ELF-1 (cell line): ENCODE data around the gene HACD2.

ENCODE experiments used
- DNase-seq: peaks from one replicate; pipeline ENCODE4 v3.0.0-alpha.2; 2016; ENCODE audit warnings: low read depth, low spot score

Gene HACD2

DNA sequence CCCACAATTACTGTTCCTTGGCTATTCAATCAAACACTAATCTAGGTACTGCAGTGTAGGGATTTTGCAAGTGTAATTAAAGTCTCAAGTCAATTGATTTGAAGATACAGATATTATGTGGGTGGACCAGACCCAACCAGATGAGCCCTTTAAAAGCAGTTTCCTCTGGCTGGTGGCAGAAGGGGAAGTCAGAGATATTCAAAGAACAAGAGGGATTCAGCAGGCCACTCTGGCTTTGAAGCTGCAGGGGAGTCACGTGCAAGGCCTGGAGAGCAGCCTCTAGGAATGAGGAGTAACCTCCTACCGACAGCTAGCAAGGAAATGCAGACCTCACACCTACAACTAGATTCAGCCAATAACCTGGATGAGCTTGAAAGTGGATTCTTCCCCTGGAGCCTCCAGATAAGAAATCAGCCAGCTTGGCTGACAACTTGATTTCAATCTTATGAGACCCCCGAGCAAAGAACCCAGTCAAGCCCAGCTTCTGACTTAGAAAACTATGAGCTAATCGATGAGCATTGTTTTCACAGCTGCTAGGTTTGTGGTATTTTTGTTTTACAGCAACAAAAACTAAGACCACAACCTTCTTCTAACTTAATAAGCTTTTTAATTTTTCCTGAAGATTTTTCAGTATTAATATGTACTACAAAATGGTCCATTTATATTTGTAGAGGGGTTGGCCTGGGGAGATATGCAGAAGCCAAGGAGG lies 13.4 kb downstream of the HACD2 start:
- peak; percentile 77 for DNase-seq

DNA sequence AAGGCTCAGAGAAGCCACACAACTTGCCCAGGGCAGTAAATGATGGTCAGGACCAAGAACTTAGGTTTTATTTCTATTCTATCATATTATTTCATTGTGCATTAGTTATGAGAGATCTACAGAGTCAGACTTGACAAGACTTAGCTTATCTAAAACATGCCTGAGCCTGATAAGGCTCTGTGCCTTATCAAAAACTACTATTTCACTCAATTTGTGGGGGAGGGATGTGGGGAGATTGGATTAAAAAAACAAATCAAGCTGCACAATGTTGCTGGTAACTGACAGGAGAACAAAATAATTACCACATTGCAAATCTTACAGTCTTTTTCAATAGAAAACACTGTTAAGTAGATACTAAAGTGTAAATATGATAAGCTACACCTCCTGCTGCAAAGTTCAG lies 16.0 kb downstream of the HACD2 start:
- no peak for DNase-seq

DNA sequence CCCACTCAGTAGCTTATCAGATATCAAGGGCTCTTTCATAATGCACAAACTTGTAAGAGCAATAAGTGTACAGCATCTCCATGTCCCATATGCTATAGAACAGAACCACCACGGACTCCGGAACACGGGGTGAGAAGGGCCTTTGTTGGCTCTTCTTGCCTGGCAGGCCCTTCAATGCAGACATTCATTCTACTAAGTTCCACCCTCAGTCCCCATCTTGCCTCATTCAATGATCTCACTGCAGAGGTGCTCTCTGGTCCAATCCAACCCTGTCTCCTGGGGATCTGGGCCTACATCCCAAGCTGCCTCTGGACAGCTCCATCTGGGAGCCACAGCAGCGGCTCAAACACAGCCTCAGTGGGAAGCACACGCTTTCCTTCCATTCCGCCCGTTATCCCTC lies 16.8 kb downstream of the HACD2 start:
- DNase-seq = no peak

DNA sequence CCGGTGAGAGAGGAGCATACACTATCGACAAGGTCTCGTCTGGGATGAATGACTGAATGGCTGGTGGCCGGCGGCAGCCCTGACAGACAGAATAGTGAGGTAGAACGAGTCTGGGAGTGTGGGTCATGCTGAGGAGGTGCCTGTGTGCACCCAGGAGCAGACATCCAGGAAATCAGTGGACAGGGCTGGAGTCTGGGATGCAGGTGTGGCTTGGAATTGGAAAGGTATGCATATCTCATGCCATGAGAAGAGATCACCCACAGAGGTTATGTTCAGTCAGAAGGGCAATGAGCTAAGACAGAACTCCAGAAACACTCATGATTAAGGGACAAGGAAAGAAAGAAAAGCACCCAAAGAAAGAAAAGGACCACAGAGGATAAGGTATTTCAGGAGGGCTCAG lies 20.8 kb downstream of the HACD2 start:
- no peak for DNase-seq

DNA sequence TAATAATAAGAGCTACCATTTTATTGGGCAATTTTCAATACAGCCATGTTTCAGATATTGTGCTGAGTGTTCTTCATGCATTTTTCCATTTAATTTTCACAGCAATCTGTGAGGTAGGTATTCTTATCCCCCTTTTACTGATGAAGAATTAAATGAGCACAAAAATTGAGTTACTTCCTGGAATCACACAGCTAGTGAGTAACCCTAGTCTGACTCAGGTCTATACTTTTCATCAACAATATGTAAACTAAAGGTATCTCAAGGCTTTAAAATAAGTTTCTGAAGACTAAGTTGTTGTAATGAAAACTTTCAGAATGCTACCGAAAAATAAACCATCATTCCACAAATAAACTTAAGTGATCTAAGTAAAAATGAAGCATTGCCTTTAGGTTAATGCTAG lies 22.3 kb downstream of the HACD2 start:
- DNase-seq = no peak

DNA sequence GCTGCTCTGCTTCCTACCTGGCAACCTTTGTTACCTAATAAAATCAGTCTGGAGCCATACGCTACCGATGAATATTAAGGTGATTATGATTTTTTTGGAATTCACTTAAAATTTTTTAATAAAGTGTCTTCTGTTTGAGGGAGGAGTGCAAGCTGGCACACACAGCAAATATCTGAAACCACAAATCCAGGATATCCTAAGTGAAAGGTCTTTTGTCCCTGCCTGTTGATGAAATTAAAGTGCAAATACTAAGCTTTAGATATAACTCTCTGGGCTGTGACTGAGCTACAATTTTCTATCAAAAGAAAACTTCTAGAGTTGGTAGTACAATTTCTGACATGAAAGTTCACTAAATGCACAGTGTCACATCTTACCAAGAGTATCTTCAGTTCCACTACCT lies 23.7 kb downstream of the HACD2 start:
- no peak for DNase-seq

DNA sequence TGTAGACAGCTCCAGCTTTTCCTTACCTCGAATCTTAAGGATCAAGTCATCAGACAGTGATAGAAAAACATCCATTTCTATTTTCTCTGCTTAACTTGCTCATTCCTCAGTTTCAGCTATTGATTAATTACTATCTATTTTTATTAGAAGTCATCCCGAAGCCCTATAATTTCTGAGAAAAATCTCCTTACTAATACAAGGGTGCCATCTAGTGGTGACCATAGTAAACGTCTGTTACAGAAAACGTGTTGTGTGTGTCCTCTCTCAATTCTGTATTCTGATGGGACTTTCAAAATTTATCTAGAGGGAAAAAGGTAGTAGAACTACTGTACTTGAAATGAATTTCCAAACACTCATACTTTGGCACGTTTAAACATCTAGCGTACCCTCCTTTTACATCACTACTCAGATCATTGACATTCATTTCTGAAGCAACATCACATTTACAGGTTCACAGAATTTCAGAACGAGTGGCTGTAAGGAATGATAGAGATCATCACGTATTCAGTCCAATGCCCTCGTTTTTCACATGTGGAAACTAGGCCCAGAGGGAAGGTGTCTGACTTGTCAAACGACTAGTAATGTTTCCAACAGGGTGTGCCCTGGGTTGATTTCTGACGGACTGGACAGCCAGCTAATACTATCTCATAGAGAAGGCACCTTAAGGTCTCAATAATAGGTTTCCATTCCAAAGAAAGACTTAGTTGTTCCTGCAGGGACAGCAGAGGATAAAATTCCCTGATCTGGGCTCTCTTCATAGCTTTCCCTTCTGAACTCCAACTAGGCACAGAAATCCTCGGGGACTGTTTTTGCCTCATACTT lies 25.6 kb downstream of the HACD2 start:
- no peak for DNase-seq

DNA sequence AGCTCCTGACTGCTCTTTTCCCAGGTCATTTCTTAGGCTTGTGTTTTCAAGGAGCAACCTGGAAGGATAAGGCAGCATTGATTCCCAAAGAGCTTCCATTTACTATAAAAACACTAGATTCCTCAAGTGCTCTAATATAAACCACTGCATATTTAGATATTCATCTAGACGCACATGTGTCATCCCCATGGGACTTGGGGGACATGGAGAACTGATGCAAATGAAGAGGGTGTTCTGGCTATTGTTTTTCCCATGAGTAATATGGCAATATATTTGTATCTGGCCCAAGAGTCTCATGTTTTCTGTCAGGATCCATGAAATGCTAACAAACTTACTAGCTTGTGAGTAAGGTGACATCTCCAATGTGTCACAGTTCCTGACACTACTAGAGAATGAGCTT lies 31.3 kb downstream of the HACD2 start:
- DNase-seq = no peak

DNA sequence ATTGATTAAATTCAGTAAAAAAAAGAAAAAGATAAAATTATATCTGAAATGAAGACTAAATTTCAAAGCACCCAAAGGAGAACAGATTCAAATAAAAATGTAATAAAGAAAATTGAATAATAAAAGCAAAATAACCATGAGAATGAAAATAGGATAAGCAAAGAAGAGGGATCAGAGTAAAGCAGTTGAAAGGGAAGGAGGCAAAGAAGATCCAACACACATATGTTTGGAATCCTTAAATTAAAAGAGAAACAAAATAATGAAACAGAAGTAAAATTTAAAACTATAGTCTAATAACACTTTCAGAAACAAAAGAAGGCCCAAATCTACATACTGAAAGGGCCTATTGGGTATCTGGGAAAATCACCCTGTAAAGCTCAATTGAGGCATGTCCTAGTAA lies 32.1 kb downstream of the HACD2 start:
- DNase-seq = no peak

DNA sequence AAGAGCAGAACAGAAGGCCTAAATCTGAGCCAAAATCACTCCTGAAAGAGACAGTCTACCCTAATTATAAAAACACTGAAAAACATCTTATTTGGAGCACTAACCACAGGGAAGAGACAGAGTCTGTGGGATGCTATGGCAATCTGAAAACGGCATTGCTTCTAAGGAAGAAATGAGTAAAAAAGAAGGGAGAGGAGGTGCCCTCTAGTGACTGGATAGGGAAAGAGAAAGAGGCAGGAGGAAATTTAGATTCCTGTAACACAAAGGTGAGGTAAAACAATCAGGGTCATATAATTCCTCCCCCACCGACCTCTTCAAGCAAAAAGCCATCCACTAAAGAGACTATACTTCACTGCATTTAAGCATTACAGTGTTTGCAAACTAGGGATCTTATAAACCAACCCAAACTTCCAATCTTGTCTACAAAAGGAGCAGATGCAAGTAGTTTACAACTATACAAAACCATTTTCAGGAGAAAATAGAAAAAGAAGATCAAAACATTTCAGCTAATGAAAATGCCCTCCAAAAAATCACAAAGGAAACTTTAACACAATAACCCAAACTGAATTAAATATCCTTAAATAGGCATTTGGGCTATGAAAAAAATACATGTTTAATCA lies 32.6 kb downstream of the HACD2 start:
- no peak for DNase-seq

DNA sequence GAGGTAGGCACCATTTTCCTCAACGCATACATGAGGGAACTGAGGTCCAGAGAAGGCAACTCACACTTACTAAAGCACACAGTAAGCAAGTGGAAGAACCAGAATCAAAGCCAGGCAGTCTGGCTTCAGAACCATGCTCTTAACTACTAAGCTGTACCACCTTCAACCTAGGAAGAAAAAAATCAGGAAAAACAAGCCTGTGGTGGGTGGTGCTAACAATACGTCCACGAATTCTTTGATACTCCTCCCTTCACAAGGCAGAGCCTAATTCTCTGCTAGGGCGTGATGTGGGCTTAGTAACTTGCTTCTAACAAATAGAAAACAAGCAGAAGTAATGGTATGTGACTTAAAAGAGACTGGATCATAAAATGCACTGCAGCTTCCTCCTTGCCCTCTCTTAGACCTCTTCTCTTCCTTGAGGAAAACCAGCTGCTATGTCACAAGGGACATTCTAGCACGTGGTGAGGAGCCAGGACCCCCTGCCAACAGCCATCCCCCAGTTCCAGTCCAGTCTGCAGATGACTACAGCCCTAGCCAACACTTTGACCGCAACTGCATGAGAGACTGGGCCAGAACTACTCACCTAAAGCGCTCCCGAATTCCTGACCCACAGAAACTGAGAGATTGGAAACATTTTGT lies 36.9 kb downstream of the HACD2 start:
- no peak for DNase-seq

DNA sequence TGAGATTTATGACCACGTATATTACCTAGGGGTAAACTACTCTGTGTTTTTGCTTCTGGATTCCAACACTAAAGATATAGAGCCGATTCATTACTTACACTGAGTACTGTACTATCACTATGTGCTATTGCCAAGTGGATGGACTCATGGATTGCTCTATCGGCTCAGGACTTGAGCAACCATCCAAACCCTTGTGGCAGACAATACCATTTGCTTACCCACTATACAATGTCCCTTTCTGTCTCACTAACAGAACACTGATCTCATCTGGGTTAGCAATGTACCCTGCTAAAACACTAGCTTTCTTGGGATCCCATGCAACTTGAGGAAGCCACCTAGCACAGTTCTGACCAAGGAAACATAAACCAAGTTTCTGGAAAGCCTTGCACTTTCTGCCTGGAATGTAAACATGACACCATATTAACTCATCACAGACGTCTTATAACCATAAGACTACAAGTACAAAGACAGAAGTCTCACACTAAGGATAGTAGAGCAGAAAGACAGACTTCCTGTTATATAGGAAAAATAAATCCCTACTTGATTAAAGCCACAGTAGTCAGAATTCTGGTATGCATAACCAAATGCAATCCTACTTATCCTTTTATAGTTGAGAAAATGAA lies 38.6 kb downstream of the HACD2 start:
- DNase-seq = no peak

DNA sequence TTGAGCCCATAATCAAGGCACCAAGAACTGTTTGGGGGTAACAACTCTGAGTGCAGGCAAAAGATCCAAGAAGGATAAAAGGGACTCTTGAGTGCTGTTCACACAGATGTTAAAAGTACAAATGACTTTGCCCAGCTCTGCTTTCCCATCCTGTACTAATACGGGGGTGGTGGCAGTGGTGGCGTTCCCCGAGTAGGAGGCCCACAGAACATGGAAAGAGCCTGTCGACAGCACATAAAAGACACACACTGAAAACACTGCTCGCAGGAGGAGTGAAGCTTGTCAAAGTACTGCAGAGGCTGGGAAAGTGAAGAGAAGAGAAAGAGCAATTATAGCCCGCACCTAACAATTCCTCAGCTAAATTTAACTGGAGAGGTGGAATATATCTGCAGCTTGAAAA lies 40.9 kb downstream of the HACD2 start:
- no peak for DNase-seq

DNA sequence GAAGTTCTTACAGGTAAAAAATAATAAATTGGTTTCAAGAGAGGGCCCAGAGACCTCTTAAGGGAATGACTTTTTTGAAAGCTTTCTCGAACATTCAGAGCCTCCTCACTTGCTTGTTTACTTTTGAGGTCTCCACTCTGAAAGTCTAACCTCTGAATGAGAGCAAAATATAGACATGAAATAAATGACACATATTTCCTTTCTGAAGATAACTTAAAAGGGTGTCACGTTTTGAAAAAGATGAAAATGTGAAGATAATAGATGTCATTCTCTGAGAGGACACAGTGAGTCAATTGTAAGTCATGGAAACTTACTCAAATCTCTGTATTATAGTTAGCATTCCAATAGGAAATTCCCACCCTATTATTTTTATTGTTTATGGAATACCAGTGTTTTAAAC lies 44.6 kb downstream of the HACD2 start:
- DNase-seq = no peak

DNA sequence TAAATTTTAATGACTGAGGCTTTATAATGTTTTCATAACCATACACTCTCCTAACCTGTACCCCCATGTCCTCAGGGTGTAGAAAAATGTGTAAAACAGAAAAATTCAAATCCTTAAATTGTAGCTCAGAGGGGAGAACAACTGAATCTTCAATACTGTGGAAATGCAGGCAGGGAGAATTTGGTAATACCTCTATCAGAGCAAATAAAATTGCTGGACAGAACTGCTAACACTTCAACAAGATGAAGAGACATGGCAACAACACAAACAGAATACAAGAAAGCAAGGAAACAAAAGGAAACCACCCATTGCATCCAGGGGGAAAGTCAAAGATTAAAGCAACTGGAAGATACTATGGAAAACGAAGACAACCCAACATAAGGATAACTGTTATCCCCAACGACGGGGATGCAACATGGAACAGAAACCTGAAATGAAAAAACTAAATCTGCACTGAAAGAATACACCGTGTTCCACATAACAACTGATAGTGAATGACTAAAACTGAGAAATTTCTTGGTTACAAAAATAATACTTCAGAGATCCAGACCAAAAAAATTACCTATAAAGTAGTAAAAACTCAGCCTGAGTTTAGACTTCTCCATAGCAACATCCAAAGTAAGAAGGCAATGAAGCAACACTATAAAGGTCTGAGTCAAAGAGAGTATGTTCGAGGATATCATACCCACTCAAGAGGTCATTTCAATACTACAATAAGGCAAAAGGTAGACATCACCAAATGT lies 48.5 kb downstream of the HACD2 start:
- DNase-seq = no peak

DNA sequence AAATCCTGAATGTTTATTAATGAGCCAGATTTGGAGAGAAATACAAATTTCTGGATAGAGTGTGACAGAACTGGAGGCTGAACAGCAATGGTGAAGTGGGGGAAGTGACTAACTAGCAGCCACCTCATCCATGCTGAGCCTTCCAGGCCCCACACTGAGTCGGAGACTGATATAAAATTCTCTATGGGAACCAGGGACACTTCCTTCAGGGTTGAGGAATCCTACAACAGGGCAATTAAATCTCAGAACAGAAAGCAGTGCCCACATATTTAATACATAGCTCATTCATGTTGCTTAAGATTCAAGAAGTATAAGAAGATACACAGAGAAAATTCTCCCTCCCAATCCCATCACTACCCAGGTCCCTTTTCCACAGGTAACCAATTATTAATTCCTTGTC lies 49.3 kb downstream of the HACD2 start:
- DNase-seq = no peak

DNA sequence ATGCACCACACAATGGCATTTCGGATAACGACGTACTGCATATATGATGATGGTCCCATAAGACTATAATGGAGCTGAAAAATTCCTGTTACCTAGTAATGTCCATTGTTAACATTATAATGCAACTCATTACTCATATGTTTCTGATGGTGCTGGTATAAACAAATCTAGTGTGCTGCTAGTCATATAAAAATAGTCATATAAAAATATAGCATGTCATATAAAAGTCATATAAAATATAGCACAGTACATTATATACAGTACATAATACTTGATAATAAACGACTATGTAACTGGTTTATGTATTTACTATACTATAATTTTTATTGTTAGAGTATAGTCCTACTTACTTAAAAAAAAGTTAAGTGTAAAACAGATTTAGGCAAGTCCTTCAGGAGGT lies 50.6 kb downstream of the HACD2 start:
- DNase-seq = no peak

DNA sequence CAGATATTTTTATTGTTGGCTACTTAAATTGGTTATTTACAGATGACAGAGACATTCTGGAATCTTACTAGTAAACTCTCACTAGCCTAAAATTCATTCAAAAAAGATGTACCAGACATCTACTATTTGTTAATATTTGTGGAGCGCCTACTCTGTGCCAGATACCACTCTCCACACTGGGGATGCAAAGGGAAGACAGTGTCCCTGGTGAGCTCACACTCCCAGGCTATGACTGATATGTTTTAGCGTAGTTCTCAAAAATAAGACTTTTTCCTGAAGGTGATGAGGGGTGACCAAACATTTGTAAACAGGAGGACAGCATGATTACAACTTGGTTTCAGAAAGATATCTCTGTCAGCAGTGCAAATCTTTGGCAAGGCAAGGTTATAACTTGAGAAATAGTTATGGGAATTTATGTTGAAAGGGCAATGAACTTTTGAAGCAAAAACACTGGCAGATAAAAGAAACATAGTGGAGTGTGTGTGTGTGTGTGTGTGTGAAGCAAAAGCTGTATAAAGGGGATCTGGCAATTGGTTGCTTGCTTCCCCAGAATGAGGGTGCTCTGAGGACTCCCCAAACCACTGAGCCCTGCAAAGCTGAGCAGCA lies 51.2 kb downstream of the HACD2 start:
- no peak for DNase-seq

DNA sequence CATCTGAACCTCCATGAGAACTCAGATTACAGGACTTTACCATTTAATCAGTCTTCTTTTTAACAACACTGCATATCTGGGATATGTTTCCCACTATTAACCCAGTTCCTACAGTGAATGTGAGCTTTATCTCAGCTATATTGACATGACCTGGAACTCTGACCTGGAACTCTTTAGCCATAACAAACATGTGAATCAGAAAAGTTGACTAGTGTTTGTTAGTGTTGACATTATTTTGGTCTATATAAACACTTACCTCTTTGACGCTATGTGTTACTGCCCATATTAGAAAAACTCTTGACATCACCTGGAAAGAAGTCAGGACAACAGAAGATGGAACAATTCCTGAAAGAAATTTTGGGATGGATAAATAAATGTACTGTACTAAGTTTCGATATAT lies 56.7 kb downstream of the HACD2 start:
- no peak for DNase-seq

DNA sequence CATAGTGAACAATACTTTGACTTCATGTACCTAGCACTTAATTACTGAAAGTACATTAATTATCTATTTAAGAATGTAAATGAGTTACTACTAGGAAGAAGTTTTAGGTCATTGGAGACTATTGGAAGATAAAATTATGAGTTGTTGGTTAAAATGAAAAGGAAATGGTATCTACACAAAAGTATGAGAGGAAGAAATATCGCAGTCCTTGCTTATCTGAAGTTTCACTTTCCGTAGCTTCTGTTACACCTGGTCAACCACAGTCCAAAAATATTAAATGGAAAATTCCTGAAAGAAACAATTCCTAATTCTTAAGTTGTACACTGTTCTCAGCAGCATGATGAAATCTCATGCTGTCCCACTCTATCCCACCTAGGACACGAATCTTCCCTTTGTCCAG lies 57.8 kb downstream of the HACD2 start:
- DNase-seq = no peak

DNA sequence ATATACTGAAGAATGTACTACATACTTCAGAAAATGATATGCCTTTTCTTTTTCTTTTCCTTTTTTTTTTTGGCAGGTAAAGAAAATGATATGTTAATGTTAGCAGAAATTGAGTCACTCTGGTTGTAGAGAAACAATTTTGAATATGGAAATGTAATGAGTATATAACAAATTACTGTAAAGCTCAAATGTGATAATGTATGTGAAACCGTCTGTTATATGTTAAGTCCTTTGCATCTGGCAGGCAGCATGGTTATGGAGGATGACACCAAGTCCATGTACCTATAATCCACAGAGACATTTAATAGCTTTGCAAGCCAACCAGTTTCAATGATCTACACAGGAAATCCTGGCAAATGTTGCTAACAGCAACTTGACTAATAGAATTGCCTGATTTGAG lies 58.4 kb downstream of the HACD2 start:
- DNase-seq = no peak
